MM.1S (cell line): ENCODE results near the gene LRRC10B.

Experiments used
- EZH2 ChIP-seq: fragments of 300-600 bp; sonication (generic); optimal IDR thresholded peaks from 2 replicates; pipeline ENCODE3; 2017; ENCODE audit warnings: low read depth, mild to moderate bottlenecking, antibody characterized with exemption, low read length, mixed read lengths
- TF ChIP-seq, protein P1 (sequence below): fragments of 300-600 bp; sonication (generic); IDR thresholded peaks from 2 replicates; pipeline ENCODE4 v1.5.1; 2016; ENCODE audit warnings: antibody characterized with exemption, low read length, mixed read lengths

DNA sequence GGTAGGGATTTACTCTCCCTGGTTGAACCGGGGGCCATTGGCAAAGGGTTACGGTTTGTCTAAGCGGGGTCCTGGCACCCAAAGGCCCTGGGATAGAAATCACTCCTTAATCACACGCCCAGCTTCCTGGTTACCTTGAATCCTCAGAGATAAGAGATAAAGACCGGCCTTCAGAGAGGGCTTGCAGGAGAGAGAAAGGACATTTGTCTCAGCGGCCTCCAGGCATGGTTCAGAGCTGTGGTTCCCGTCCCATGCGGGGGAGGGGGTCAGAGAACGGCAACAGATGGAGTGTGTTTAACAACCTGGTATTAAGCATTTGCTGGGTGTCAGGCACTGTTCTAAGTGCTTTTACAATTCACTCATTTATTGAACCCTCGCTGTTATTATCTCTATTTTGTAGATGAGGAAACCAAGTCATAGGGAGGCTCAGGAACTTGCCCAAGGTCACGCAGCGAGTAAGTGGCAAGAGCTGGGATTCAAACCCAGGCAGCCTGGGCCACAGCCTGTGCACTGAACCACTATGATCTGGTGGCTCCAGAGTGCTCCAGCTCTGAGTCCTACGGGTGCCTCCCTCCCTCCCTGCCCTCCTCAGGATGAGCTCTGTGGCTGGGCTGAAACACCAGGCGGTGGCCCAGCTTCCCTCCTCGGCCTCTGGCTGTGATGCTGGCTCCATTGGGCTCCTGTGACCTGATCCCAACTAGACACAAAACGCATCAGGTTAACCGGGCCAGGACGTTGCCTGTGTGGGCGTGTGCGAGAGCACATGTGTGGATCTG is 18.6 kb downstream of the LRRC10B start:
- TF ChIP-seq, protein P1, sequence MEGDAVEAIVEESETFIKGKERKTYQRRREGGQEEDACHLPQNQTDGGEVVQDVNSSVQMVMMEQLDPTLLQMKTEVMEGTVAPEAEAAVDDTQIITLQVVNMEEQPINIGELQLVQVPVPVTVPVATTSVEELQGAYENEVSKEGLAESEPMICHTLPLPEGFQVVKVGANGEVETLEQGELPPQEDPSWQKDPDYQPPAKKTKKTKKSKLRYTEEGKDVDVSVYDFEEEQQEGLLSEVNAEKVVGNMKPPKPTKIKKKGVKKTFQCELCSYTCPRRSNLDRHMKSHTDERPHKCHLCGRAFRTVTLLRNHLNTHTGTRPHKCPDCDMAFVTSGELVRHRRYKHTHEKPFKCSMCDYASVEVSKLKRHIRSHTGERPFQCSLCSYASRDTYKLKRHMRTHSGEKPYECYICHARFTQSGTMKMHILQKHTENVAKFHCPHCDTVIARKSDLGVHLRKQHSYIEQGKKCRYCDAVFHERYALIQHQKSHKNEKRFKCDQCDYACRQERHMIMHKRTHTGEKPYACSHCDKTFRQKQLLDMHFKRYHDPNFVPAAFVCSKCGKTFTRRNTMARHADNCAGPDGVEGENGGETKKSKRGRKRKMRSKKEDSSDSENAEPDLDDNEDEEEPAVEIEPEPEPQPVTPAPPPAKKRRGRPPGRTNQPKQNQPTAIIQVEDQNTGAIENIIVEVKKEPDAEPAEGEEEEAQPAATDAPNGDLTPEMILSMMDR: no peak
- TF ChIP-seq EZH2: no peak
